HEK293 (cell line): Measurements from ENCODE around the gene COTL1.

Source experiments
- CTCF ChIA-PET: fragments of 350-600 bp; formaldehyde crosslinking; extraction: SDS; loops from one replicate; lab custom pipeline; 2021; ENCODE audit warnings: antibody characterized with exemption; lab: Yijun Ruan, JAX
- POLR2A ChIA-PET: fragments of 300-600 bp; formaldehyde crosslinking; extraction: SDS; loops from one replicate; lab custom pipeline; 2020; ENCODE audit warnings: antibody characterized with exemption, inconsistent platforms; lab: Yijun Ruan, JAX
- H3K27ac ChIP-seq: fragments of 200-500 bp; sonication (Bioruptor generic); 2 replicates; pipeline ENCODE4 v1.5.1; 2014; ENCODE audit warnings: low read depth, low read length, control low read depth, inconsistent platforms; ENCODE audit errors: extremely low read depth
- H3K36me3 ChIP-seq, 2 experiments: fragments of 200-500 bp in 1 of 2; sonication (Bioruptor generic) in 1 of 2; 1 replicate in 1 of 2; 2 replicates in 1 of 2; pipeline ENCODE4 v1.5.1; 2014 to 2017; ENCODE audit warnings: inconsistent platforms in 2 of 2, low read length in 2 of 2; ENCODE audit not compliant: control insufficient read depth in 2 of 2, insufficient read depth in 1 of 2
- H3K4me1 ChIP-seq: fragments of 200-500 bp; sonication (Bioruptor generic); 2 replicates; pipeline ENCODE4 v1.5.1; 2014; ENCODE audit warnings: mild to moderate bottlenecking, low read length, inconsistent platforms; ENCODE audit not compliant: control insufficient read depth, insufficient read depth
- H3K4me3 ChIP-seq: 2 replicates; pipeline ENCODE4 v1.5.1; 2011; ENCODE audit warnings: low read depth, mild to moderate bottlenecking, control low read depth, low read length, moderate library complexity
- H3K9me3 ChIP-seq: fragments of 200-500 bp; sonication (Bioruptor generic); 2 replicates; pipeline ENCODE4 v1.5.1; 2014; ENCODE audit warnings: low read depth, low read length, inconsistent platforms; ENCODE audit not compliant: control insufficient read depth, insufficient read depth
- BCL11B ChIP-seq: fragments of 450-650 bp; formaldehyde crosslinking; IDR thresholded peaks from 2 replicates; pipeline ENCODE4 v1.5.1; 2016; ENCODE audit warnings: low read depth, missing biosample characterization, missing genetic modification characterization
- KLF9 ChIP-seq: fragments of 450-650 bp; formaldehyde crosslinking; IDR thresholded peaks from 2 replicates; pipeline ENCODE4 v1.5.1; 2016; ENCODE audit warnings: missing biosample characterization, missing genetic modification characterization, low read depth
- PRDM1 ChIP-seq: fragments of 450-650 bp; formaldehyde crosslinking; IDR thresholded peaks from 2 replicates; pipeline ENCODE4; 2016; ENCODE audit warnings: missing biosample characterization, missing genetic modification characterization
- ZBTB17 ChIP-seq: fragments of 450-650 bp; formaldehyde crosslinking; IDR thresholded peaks from 2 replicates; pipeline ENCODE4 v1.5.1; 2016; ENCODE audit warnings: missing biosample characterization, missing genetic modification characterization
- ZBTB48 ChIP-seq: fragments of 450-650 bp; formaldehyde crosslinking; IDR thresholded peaks from 2 replicates; pipeline ENCODE4 v1.5.1; 2016; ENCODE audit warnings: missing biosample characterization, missing genetic modification characterization
- ZFP3 ChIP-seq: fragments of 450-650 bp; formaldehyde crosslinking; IDR thresholded peaks from 2 replicates; pipeline ENCODE4 v1.5.1; 2016; ENCODE audit warnings: low read depth, missing biosample characterization, missing genetic modification characterization
- ZNF114 ChIP-seq: fragments of 450-650 bp; formaldehyde crosslinking; IDR thresholded peaks from 2 replicates; pipeline ENCODE4 v1.5.0; 2017; ENCODE audit warnings: missing biosample characterization, missing genetic modification characterization
- ZNF121 ChIP-seq: fragments of 450-650 bp; formaldehyde crosslinking; IDR thresholded peaks from 2 replicates; pipeline ENCODE4 v1.5.1; 2016; ENCODE audit warnings: missing biosample characterization, missing genetic modification characterization
- ZNF132 ChIP-seq: fragments of 450-650 bp; formaldehyde crosslinking; IDR thresholded peaks from 2 replicates; pipeline ENCODE4 v1.5.1; 2017; ENCODE audit warnings: missing biosample characterization, missing genetic modification characterization, borderline replicate concordance
- ZNF146 ChIP-seq: fragments of 450-650 bp; formaldehyde crosslinking; IDR thresholded peaks from 2 replicates; pipeline ENCODE4 v1.5.1; 2016; ENCODE audit warnings: missing biosample characterization, missing genetic modification characterization
- ZNF366 ChIP-seq: fragments of 450-650 bp; formaldehyde crosslinking; conservative IDR thresholded peaks from 2 replicates; pipeline ENCODE4 v1.5.1; 2016; ENCODE audit warnings: missing biosample characterization, missing genetic modification characterization
- ZNF37A ChIP-seq: fragments of 450-650 bp; IDR thresholded peaks from 2 replicates; pipeline ENCODE4 v1.5.1; 2018; ENCODE audit warnings: missing biosample characterization, missing genetic modification characterization
- ZNF514 ChIP-seq: fragments of 450-650 bp; formaldehyde crosslinking; IDR thresholded peaks from 2 replicates; pipeline ENCODE4 v1.5.1; 2016; ENCODE audit warnings: missing biosample characterization, missing genetic modification characterization
- ZNF555 ChIP-seq: fragments of 450-650 bp; formaldehyde crosslinking; conservative IDR thresholded peaks from 2 replicates; pipeline ENCODE4 v1.5.1; 2017; ENCODE audit warnings: missing biosample characterization, mild to moderate bottlenecking, missing genetic modification characterization, inconsistent platforms
- ZNF610 ChIP-seq: fragments of 450-650 bp; formaldehyde crosslinking; IDR thresholded peaks from 2 replicates; pipeline ENCODE4 v1.5.1; 2016; ENCODE audit warnings: missing biosample characterization, missing genetic modification characterization, borderline replicate concordance
- ZNF623 ChIP-seq: fragments of 450-650 bp; formaldehyde crosslinking; IDR thresholded peaks from 2 replicates; pipeline ENCODE4 v1.5.1; 2016; ENCODE audit warnings: missing biosample characterization, missing genetic modification characterization
- TF ChIP-seq, protein P1 (sequence below): fragments of 450-650 bp; formaldehyde crosslinking; IDR thresholded peaks from 2 replicates; pipeline ENCODE4 v1.5.1; 2016; ENCODE audit warnings: missing biosample characterization, missing genetic modification characterization
- TF ChIP-seq, protein P2 (sequence below): fragments of 450-650 bp; formaldehyde crosslinking; IDR thresholded peaks from 2 replicates; pipeline ENCODE4 v1.5.1; 2016; ENCODE audit warnings: missing biosample characterization, missing genetic modification characterization, borderline replicate concordance
- TF ChIP-seq, protein P3 (sequence below): fragments of 450-650 bp; formaldehyde crosslinking; IDR thresholded peaks from 2 replicates; pipeline ENCODE4 v1.5.1; 2016; ENCODE audit warnings: missing biosample characterization, missing genetic modification characterization, borderline replicate concordance
- TF ChIP-seq, protein P4 (sequence below): fragments of 450-650 bp; formaldehyde crosslinking; IDR thresholded peaks from 2 replicates; pipeline ENCODE4 v1.5.1; 2017; ENCODE audit warnings: missing biosample characterization, mild to moderate bottlenecking, missing genetic modification characterization, moderate library complexity
- TF ChIP-seq, protein P5 (sequence below): fragments of 450-650 bp; formaldehyde crosslinking; IDR thresholded peaks from 2 replicates; pipeline ENCODE4 v1.5.1; 2016; ENCODE audit warnings: missing biosample characterization, missing genetic modification characterization

COTL1 gene

GRCh38 chr16:84637709-84638108 lies 19.8 kb upstream of the COTL1 start:
- H3K4me3 ChIP-seq: no peak overlapping the region
- H3K36me3 ChIP-seq: no peaks in the 10 kb centered on the region
- no peaks in the 10 kb centered on the region for H3K4me1 ChIP-seq
- ChIA-PET POLR2A (no interaction called here), CTCF (interaction anchor here (0.9 to 2.6 kb wide), 2 partner anchors 15 to 127 kb away, joined by 3 to 15 read pairs; no protein-coding TSS in a partner anchor)
- TF ChIP-seq ZNF366 (tag by site-specific recombination): peak; percentile 46; the same call in 1 of the 2 replicates
- TF ChIP-seq PRDM1 (tag by site-specific recombination): peak; percentile 92
- TF ChIP-seq, protein P1, sequence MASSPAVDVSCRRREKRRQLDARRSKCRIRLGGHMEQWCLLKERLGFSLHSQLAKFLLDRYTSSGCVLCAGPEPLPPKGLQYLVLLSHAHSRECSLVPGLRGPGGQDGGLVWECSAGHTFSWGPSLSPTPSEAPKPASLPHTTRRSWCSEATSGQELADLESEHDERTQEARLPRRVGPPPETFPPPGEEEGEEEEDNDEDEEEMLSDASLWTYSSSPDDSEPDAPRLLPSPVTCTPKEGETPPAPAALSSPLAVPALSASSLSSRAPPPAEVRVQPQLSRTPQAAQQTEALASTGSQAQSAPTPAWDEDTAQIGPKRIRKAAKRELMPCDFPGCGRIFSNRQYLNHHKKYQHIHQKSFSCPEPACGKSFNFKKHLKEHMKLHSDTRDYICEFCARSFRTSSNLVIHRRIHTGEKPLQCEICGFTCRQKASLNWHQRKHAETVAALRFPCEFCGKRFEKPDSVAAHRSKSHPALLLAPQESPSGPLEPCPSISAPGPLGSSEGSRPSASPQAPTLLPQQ (tag by site-specific recombination): no peak
- no peak overlapping the region for H3K27ac ChIP-seq
- H3K9me3 ChIP-seq: no peaks in the 10 kb centered on the region

DNA sequence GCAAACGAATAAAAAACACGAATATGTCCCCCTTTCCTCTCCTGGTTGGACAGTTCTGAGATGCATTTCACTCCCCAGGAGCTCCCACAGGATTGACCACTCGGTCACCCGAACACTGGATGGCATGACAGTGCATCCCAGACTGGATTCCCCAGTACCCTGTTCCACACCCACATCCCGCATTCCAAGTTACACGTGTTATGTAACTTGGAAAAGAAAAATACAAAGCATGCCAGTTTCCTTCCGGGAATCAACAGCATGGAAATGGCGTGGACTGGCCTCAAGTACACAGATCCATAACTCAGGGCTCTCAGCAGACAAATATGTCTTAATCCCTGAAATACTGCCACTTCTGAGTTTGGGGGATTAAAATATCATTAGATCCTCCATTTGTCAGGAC lies 17.8 kb upstream of the COTL1 start:
- no peak overlapping the region for H3K27ac ChIP-seq
- no peaks in the 10 kb centered on the region for H3K9me3 ChIP-seq
- no peaks in the 10 kb centered on the region for H3K36me3 ChIP-seq
- no peak for TF ChIP-seq ZNF114 (tag by site-specific recombination)
- TF ChIP-seq ZNF514 (tag by site-specific recombination): no peak
- no peak for TF ChIP-seq ZNF610 (tag by site-specific recombination)
- no peak for TF ChIP-seq ZNF37A (tag by site-specific recombination)
- TF ChIP-seq, protein P2, sequence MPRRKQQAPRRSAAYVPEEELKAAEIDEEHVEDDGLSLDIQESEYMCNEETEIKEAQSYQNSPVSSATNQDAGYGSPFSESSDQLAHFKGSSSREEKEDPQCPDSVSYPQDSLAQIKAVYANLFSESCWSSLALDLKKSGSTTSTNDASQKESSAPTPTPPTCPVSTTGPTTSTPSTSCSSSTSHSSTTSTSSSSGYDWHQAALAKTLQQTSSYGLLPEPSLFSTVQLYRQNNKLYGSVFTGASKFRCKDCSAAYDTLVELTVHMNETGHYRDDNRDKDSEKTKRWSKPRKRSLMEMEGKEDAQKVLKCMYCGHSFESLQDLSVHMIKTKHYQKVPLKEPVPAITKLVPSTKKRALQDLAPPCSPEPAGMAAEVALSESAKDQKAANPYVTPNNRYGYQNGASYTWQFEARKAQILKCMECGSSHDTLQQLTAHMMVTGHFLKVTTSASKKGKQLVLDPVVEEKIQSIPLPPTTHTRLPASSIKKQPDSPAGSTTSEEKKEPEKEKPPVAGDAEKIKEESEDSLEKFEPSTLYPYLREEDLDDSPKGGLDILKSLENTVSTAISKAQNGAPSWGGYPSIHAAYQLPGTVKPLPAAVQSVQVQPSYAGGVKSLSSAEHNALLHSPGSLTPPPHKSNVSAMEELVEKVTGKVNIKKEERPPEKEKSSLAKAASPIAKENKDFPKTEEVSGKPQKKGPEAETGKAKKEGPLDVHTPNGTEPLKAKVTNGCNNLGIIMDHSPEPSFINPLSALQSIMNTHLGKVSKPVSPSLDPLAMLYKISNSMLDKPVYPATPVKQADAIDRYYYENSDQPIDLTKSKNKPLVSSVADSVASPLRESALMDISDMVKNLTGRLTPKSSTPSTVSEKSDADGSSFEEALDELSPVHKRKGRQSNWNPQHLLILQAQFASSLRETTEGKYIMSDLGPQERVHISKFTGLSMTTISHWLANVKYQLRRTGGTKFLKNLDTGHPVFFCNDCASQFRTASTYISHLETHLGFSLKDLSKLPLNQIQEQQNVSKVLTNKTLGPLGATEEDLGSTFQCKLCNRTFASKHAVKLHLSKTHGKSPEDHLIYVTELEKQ (tag by site-specific recombination): no peak
- TF ChIP-seq BCL11B (tag by site-specific recombination): no peak
- TF ChIP-seq ZBTB48 (tag by site-specific recombination): no peak
- no peak for TF ChIP-seq ZNF555 (tag by site-specific recombination)
- TF ChIP-seq, protein P3, sequence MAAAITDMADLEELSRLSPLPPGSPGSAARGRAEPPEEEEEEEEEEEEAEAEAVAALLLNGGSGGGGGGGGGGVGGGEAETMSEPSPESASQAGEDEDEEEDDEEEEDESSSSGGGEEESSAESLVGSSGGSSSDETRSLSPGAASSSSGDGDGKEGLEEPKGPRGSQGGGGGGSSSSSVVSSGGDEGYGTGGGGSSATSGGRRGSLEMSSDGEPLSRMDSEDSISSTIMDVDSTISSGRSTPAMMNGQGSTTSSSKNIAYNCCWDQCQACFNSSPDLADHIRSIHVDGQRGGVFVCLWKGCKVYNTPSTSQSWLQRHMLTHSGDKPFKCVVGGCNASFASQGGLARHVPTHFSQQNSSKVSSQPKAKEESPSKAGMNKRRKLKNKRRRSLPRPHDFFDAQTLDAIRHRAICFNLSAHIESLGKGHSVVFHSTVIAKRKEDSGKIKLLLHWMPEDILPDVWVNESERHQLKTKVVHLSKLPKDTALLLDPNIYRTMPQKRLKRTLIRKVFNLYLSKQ (tag by site-specific recombination): no peak
- TF ChIP-seq, protein P4, sequence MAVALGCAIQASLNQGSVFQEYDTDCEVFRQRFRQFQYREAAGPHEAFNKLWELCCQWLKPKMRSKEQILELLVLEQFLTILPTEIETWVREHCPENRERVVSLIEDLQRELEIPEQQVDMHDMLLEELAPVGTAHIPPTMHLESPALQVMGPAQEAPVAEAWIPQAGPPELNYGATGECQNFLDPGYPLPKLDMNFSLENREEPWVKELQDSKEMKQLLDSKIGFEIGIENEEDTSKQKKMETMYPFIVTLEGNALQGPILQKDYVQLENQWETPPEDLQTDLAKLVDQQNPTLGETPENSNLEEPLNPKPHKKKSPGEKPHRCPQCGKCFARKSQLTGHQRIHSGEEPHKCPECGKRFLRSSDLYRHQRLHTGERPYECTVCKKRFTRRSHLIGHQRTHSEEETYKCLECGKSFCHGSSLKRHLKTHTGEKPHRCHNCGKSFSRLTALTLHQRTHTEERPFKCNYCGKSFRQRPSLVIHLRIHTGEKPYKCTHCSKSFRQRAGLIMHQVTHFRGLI: no peak
- no peak for TF ChIP-seq ZNF146 (tag by site-specific recombination)
- TF ChIP-seq, protein P5, sequence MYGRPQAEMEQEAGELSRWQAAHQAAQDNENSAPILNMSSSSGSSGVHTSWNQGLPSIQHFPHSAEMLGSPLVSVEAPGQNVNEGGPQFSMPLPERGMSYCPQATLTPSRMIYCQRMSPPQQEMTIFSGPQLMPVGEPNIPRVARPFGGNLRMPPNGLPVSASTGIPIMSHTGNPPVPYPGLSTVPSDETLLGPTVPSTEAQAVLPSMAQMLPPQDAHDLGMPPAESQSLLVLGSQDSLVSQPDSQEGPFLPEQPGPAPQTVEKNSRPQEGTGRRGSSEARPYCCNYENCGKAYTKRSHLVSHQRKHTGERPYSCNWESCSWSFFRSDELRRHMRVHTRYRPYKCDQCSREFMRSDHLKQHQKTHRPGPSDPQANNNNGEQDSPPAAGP (tag by site-specific recombination): no peak
- no peak for TF ChIP-seq ZNF623 (tag by site-specific recombination)
- no peak for TF ChIP-seq ZFP3 (tag by site-specific recombination)
- TF ChIP-seq ZNF132 (tag by site-specific recombination): no peak
- TF ChIP-seq ZNF121 (tag by site-specific recombination): no peak
- no peak for TF ChIP-seq ZBTB17
- TF ChIP-seq KLF9: no peak
- TF ChIP-seq, all 188 proteins: peak for 0
- ChIA-PET POLR2A (no interaction called here), CTCF (interaction anchor here (0.7 to 1.4 kb wide), 2 partner anchors 27 to 90 kb away, joined by 3 to 5 read pairs; no protein-coding TSS in a partner anchor)
- no peak overlapping the region for H3K4me3 ChIP-seq
- H3K4me1 ChIP-seq: no peaks in the 10 kb centered on the region
